Measurements from ENCODE around the gene SNRNP48.

GRCh38 chr6:7554533-7555275 is 35.3 kb upstream of the SNRNP48 start:
- TF ChIP-seq, protein P1, sequence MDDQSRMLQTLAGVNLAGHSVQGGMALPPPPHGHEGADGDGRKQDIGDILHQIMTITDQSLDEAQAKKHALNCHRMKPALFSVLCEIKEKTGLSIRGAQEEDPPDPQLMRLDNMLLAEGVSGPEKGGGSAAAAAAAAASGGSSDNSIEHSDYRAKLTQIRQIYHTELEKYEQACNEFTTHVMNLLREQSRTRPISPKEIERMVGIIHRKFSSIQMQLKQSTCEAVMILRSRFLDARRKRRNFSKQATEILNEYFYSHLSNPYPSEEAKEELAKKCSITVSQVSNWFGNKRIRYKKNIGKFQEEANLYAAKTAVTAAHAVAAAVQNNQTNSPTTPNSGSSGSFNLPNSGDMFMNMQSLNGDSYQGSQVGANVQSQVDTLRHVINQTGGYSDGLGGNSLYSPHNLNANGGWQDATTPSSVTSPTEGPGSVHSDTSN (IDR thresholded peaks at IDR 0.05), result no peak
- TF ChIP-seq, protein P2, sequence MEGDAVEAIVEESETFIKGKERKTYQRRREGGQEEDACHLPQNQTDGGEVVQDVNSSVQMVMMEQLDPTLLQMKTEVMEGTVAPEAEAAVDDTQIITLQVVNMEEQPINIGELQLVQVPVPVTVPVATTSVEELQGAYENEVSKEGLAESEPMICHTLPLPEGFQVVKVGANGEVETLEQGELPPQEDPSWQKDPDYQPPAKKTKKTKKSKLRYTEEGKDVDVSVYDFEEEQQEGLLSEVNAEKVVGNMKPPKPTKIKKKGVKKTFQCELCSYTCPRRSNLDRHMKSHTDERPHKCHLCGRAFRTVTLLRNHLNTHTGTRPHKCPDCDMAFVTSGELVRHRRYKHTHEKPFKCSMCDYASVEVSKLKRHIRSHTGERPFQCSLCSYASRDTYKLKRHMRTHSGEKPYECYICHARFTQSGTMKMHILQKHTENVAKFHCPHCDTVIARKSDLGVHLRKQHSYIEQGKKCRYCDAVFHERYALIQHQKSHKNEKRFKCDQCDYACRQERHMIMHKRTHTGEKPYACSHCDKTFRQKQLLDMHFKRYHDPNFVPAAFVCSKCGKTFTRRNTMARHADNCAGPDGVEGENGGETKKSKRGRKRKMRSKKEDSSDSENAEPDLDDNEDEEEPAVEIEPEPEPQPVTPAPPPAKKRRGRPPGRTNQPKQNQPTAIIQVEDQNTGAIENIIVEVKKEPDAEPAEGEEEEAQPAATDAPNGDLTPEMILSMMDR (IDR thresholded peaks at IDR 0.05), result no peak
- TF ChIP-seq POLR2A (IDR thresholded peaks at IDR 0.05; ENCODE audit: low read length), result no peak
- no peak for TF ChIP-seq JUN (IDR thresholded peaks at IDR 0.05)
- TF ChIP-seq RAD21 (conservative IDR thresholded peaks at IDR 0.05 in 1 of 2, IDR thresholded peaks at IDR 0.05 in 1 of 2), result no peak
- TF ChIP-seq KDM1A (IDR thresholded peaks at IDR 0.05; ENCODE audit: low read depth), result no peak
- TF ChIP-seq E2F6 (IDR thresholded peaks at IDR 0.05; ENCODE audit: borderline replicate concordance, low read depth), result no peak
- no peak for TF ChIP-seq RCOR1 (IDR thresholded peaks at IDR 0.05; ENCODE audit: low read depth, low read length)
- TF ChIP-seq, protein P3, sequence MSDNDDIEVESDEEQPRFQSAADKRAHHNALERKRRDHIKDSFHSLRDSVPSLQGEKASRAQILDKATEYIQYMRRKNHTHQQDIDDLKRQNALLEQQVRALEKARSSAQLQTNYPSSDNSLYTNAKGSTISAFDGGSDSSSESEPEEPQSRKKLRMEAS (IDR thresholded peaks at IDR 0.05), result no peak
- TF ChIP-seq SREBF2 (IDR thresholded peaks at IDR 0.05), result no peak
- no peak for TF ChIP-seq BHLHE40 (IDR thresholded peaks at IDR 0.05; ENCODE audit: low read depth, low read length)
- no peak for TF ChIP-seq JUNB (IDR thresholded peaks at IDR 0.05)
